Esophagus muscularis mucosa (tissue), 4 donors: ENCODE data around the gene PTPRN.

ENCODE experiments used
- EP300 ChIP-seq: sonication (generic); formaldehyde crosslinking; IDR thresholded peaks from one replicate; pipeline ENCODE4 v1.6.1; 2017; ENCODE audit warnings: antibody characterized with exemption
- POLR2A ChIP-seq: fragments of 450-650 bp; IDR thresholded peaks from one replicate; pipeline ENCODE4 v1.6.1; 2017; ENCODE audit warnings: antibody characterized with exemption, moderate library complexity, mild to moderate bottlenecking, low read depth
- POLR2AphosphoS5 ChIP-seq, 2 donors: sonication (generic); formaldehyde crosslinking; IDR thresholded peaks; one replicate each; pipeline ENCODE4 v1.6.1; 2017; ENCODE audit warnings: antibody characterized with exemption in 2 of 2
- TF ChIP-seq, protein P1 (sequence below), 3 experiments: fragments of 200-600 bp in 2 of 3; fragments of 450-650 bp in 1 of 3; sonication (generic) in 2 of 3; IDR thresholded peaks; one replicate each; pipeline ENCODE4 v1.5.1; 2017 to 2019; ENCODE audit warnings: antibody characterized with exemption in 3 of 3, mild to moderate bottlenecking in 2 of 3, moderate library complexity in 1 of 3

DNA sequence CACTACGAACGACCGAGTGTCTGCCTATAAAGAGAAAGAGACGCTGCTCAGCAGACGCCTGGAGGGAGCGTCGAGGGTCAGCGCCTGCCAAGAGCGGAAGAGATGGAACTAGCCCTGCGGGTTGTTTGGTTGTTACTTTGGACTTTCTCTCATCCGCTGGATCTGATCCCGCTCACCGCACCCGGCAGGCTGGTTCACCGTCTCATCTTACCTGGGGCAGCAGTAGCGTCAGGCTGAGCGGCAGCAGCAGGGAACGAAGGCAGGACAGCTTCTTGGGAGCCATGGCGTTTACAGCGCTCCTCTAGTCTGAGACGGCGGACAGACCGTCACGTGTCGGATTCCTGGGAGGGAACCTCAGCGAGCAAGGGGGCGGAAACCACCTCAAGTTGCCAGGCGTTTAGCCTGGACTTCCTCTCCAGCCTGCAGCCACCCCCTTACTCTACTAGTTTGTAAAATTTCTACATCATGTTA is 65.9 kb downstream of the PTPRN start:
- TF ChIP-seq POLR2AphosphoS5 (IDR thresholded peaks at IDR 0.05): peak in 1 of 2 donors; percentile 20
- TF ChIP-seq, protein P1, sequence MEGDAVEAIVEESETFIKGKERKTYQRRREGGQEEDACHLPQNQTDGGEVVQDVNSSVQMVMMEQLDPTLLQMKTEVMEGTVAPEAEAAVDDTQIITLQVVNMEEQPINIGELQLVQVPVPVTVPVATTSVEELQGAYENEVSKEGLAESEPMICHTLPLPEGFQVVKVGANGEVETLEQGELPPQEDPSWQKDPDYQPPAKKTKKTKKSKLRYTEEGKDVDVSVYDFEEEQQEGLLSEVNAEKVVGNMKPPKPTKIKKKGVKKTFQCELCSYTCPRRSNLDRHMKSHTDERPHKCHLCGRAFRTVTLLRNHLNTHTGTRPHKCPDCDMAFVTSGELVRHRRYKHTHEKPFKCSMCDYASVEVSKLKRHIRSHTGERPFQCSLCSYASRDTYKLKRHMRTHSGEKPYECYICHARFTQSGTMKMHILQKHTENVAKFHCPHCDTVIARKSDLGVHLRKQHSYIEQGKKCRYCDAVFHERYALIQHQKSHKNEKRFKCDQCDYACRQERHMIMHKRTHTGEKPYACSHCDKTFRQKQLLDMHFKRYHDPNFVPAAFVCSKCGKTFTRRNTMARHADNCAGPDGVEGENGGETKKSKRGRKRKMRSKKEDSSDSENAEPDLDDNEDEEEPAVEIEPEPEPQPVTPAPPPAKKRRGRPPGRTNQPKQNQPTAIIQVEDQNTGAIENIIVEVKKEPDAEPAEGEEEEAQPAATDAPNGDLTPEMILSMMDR (IDR thresholded peaks at IDR 0.05): no peak
- TF ChIP-seq POLR2A: no peak
- TF ChIP-seq EP300: no peak
